Myocyte (in vitro differentiated cells): ENCODE data around the gene TBC1D5. TPM values are rescaled to one million over a fixed set of nuclear protein-coding genes. Genes with fewer than 3 reads are reported as not detected.
A peak's percentile ranks its signal among the peaks of the same experiment; 100 is the strongest.
"Not testable (repeated sequence)": the region's sequence is repeated elsewhere in the genome, so short reads cannot be mapped to it uniquely, and the experiment has no call there.

ENCODE experiments used
- DNase-seq: peaks from one replicate; pipeline ENCODE4 v3.0.0-alpha.2; 2012; ENCODE audit warnings: low read depth
- total RNA-seq: library from RNA; depleted of rRNA; stranded (reverse); fragments of >200 nt; gene quantifications from 2 replicates; pipeline ENCODE4 v1.2.3, GENCODE V29; 2014

The TBC1D5 gene
- total RNA-seq, 1 donor from 2014 or later, result 73.0 TPM

DNA sequence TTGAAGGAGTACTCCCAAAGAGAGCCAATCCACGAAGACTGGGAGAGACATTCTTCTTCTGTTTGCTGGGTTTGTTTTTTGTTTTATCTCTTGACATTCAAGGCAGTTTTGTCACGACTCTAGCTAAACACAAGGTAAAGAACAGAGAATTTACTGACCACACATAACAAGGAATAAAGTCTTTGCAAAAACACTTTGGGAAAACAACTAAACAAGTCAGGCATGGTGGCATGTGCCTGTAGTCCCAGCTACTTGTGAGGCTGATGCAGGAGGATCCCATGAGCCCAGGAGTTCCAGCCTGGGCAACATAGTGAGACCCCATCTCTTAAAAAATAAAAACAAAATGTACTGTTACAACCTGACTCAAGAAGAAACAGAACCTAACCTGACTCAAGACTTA is 28.0 kb downstream of the TBC1D5 start:
- DNase-seq, result no peak

- no peak for DNase-seq
Observed at GRCh38 chr3:17709236-17709810, 33.1 kb downstream of the TBC1D5 start.

DNA sequence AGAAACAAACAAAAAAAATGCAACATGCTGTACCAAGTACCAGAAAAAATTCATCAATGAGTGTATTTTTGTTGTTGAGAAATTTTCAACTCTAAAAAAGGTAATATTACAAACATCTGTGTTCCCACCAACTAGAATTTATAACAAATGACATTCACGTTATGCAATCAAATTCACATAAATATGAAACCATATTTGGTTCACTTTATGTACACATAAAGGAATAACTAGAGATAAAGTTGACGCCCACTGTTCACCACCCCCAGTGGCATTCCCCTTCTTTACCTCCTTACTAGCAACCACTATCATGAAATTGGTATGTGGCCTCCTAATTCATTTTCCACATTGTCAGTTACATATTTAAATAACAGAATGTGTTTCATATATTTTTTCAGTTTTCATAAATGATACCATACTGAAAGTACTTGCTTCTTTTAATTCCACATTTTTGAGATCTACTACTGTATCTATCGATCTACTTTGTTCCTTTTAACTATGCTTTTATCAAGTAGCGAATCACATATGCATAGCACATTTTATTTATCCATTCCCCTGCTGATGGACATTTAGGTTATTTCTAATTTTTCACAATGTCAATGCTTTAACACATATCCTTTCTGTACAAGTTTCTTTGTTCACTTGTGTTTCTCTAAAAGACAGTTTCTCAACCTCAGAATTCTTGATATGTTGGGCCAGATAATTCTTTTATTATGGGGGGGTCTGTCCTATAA is 34.5 kb downstream of the TBC1D5 start:
- no peak for DNase-seq

DNA sequence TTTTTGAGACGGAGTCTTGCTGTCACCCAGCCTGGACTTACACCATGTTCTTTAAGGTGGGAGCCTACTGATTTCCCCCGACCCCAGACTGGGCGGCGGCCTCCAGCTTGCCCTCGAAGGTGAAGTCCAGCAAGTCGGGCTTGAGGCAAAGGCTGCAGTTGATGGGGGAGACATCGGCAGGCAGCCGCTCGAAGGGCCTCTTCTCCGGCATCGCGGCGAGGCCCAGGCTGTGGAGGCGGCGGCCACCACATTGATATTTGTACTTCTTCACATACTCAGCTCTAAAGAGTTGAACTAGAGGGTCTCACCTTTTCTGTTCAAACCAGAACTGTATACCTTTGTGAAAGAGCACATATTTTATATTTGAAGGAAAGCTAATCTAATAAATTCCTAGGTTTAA is 36.4 kb downstream of the TBC1D5 start:
- DNase-seq, result not testable (repeated sequence)

DNA sequence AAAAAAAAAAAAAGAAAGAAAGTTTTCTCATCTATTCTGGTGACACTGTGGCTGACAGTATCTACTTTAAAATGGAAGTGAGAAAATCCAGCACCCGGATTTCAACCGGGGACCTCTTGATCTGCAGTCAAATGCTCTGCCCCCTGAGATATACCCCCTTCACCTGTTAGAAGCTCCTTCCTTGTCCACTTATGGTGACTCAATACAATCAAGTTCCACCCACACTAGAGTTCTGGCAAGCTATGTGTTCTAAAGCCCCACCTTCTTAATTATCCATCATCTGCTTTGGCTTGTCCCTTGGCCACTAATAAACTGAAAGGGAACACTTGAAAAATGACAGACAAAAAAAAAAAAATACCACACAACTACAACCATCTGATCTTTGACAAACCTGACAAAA is 42.6 kb downstream of the TBC1D5 start:
- not testable (repeated sequence) for DNase-seq

DNA sequence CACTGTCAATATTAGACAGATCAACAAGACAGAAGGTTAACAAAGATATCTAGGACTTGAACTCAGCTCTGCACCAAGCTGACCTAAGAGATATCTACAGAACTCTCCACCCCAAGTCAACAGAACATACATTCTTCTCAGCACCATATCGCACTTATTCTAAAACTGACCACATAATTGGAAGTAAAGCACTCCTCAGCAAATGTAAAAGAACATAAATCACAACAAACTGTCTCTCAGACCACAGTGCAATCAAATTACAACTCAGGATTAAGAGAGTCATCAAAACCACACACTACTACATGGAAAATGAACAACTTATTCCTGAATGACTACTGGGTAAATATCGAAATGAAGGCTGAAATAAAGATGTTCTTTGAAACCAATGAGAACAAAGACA is 46.8 kb downstream of the TBC1D5 start:
- not testable (repeated sequence) for DNase-seq

GRCh38 chr3:17693670-17693999 is 48.8 kb downstream of the TBC1D5 start:
- not testable (repeated sequence) for DNase-seq

DNA sequence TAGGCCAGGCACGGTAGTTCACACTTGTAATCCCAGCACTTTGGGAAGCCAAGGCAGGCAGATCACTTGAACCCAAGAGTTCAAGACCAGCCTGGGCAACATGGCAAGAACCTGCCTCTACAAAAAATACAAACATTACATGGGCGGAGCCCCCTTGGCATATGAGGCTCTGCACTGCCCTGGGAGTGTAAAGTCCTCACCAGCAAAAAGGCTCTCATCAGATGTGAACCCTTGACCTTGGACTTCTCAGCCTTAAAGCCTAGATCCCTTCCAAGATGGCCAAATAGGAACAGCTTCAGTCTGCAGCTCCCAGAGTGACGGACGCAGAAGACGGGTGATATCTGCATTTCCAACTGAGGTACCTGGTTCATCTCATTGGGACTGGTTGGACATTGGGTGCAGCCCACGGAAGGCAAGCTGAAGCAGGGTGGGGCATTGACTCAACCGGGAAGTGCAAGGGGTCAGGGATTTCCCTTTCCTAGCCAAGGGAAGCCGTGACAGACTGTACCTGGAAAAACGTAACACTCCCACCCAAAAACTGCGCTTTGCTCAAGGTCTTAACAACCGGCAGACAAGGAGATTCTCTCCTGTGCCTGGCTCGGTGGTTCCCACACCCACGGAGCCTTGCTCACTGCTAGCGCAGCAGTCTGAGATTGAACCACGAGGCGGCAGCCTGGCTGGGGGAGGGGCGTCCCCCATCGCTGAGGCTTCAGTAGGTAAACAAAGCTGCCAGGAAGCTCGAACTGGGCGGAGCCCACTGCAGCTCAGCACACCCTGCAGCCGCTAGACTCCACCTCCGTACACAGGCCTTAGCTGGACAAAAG is 49.4 kb downstream of the TBC1D5 start:
- not testable (repeated sequence) for DNase-seq

GRCh38 chr3:17687566-17687965 is 54.9 kb downstream of the TBC1D5 start:
- DNase-seq, result no peak

GRCh38 chr3:17686613-17687012 is 55.8 kb downstream of the TBC1D5 start:
- peak; percentile 13 for DNase-seq

GRCh38 chr3:17683542-17684207 is 58.8 kb downstream of the TBC1D5 start:
- no peak for DNase-seq

GRCh38 chr3:17680530-17680929 is 61.9 kb downstream of the TBC1D5 start:
- DNase-seq, result no peak

- peak; percentile 34 for DNase-seq
Observed at GRCh38 chr3:17678116-17678741, 64.2 kb downstream of the TBC1D5 start.

- no peak for DNase-seq
Observed at GRCh38 chr3:17674082-17674686, 68.2 kb downstream of the TBC1D5 start.

- DNase-seq, result peak; percentile 24
Observed at GRCh38 chr3:17672506-17672905, 69.9 kb downstream of the TBC1D5 start.

DNA sequence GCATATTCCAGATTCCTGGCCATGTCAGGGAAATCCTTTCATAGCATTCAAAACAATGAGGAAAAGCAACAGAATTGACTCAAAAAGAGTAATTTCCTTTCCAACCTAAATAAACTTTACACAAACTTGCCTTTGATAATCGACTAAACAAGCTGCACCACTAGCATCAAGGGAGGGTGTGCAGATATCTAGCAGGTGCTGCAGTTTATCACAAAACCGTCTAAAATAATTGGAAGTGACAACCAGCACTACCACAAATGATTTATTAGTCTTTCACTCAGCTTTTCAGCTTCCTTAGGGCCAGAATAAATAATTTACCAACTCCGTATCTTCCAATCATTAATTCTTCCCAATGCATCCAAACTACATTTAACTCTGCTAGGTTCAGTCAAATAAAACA is 71.7 kb downstream of the TBC1D5 start:
- DNase-seq, result no peak

DNA sequence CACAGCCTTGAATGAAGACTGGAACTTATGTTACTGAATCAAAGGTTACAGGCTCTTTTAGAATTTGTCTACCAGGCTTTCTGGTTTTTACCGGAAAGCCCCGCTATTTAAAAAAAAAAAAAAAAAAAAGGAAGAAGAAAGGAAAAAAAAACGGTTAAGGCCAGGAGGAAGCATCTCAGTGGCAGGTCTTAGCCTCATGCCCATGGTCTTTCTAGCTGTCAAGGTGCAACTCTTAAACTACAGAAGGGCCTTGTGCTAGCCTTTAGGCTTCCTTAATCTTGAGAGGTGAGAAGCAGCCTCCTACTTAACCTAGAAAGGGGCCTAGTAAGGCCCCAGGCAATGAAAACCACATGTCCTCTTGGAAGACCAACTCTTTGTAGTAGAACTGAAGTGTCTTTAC is 77.5 kb downstream of the TBC1D5 start:
- no peak for DNase-seq

GRCh38 chr3:17656264-17656663 is 86.2 kb downstream of the TBC1D5 start:
- DNase-seq, result no peak

DNA sequence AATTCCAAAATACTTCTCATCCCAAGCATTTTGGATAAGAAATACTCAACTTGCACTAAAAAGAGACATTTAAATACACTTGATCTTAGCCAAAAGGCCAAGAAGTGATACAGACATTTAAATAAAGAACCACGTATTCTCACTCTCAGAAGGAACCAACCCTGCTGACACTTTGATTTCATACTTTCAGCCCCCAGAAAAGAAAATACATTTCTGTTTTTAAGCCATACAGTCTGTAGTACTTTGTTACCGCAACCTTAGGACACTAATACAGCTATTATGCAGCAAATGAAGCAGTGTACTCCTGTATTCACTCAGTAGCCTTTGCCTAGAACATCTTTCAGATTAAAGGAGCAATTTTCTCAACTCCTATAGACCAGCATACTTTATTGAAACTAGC is 86.7 kb downstream of the TBC1D5 start:
- no peak for DNase-seq

DNA sequence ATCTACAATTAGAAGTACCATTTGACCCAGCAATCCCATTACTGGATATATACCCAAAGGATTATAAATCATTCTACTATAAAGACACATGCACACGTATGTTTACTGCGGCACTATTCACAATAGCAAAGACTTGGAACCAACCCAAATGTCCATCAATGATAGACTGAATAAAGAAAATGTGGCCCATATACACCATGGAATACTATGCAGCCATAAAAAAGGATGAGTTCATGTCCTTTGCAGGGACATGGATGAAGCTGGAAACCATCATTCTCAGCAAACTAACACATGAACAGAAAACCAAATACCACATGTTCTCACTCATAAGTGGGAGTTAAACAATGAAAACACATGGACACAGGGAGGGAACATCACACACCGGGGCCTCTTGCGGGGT is 92.7 kb downstream of the TBC1D5 start:
- not testable (repeated sequence) for DNase-seq
